Calu3 (cell line): ENCODE measurements around the gene TRIM47. TPM values are rescaled to one million over a fixed set of nuclear protein-coding genes. Genes with fewer than 3 reads are reported as not detected.
"Not testable (repeated sequence)": the region's sequence is repeated elsewhere in the genome, so short reads cannot be mapped to it uniquely, and the experiment has no call there.

Experiments
- BruUV-seq: library from RNA; stranded (reverse); fragments of 400-500 nt; replicated peaks from 2 replicates; lab custom pipeline; 2021; lab: Mats Ljungman, UMichigan
- CTCF ChIA-PET: fragments of 300-600 bp; sonication (Branson Sonifier 250); formaldehyde crosslinking; loops from one replicate; lab custom pipeline; 2022; ENCODE audit warnings: antibody characterized with exemption; lab: Charles Lee
- DNase-seq: peaks from one replicate; pipeline ENCODE4 v3.0.0; 2022
- H3K27ac Mint-ChIP-seq: one replicate; pipeline ENCODE4 v1.8.0; 2022; ENCODE audit warnings: mixed read lengths; ENCODE audit not compliant: unreplicated experiment
- H3K27me3 Mint-ChIP-seq: one replicate; pipeline ENCODE4 v1.8.0; 2022; ENCODE audit warnings: mixed read lengths; ENCODE audit not compliant: unreplicated experiment
- H3K36me3 Mint-ChIP-seq: one replicate; pipeline ENCODE4 v1.8.0; 2022; ENCODE audit warnings: mild to moderate bottlenecking, moderate library complexity, mixed read lengths; ENCODE audit not compliant: insufficient read depth, unreplicated experiment
- H3K4me1 Mint-ChIP-seq: one replicate; pipeline ENCODE4 v1.8.0; 2022; ENCODE audit warnings: mild to moderate bottlenecking, low read depth, mixed read lengths; ENCODE audit not compliant: unreplicated experiment
- H3K4me3 Mint-ChIP-seq: one replicate; pipeline ENCODE4 v1.8.0; 2022; ENCODE audit warnings: mild to moderate bottlenecking, low read depth, moderate library complexity, mixed read lengths; ENCODE audit not compliant: unreplicated experiment
- H3K9me3 Mint-ChIP-seq: one replicate; pipeline ENCODE4 v1.8.0; 2022; ENCODE audit warnings: low read depth, mixed read lengths; ENCODE audit not compliant: unreplicated experiment
- CTCF ChIP-seq: fragments of 200-600 bp; IDR thresholded peaks from one replicate; pipeline ENCODE4 v1.8.0; 2022; ENCODE audit warnings: antibody characterized with exemption; ENCODE audit not compliant: unreplicated experiment
- intact Hi-C: fragments of 100-400 bp; cut with micrococcal nuclease; formaldehyde crosslinking; loops from one replicate; pipeline ENCODE4 v1.10.0; 2022; ENCODE audit not compliant: unreplicated experiment
- total RNA-seq: library from RNA; stranded (reverse); gene quantifications from 2 replicates; pipeline ENCODE4 v1.2.3, GENCODE V29; 2022

Gene TRIM47
- total RNA-seq, 1 experiment from 2014 or later: 54.1 TPM

DNA sequence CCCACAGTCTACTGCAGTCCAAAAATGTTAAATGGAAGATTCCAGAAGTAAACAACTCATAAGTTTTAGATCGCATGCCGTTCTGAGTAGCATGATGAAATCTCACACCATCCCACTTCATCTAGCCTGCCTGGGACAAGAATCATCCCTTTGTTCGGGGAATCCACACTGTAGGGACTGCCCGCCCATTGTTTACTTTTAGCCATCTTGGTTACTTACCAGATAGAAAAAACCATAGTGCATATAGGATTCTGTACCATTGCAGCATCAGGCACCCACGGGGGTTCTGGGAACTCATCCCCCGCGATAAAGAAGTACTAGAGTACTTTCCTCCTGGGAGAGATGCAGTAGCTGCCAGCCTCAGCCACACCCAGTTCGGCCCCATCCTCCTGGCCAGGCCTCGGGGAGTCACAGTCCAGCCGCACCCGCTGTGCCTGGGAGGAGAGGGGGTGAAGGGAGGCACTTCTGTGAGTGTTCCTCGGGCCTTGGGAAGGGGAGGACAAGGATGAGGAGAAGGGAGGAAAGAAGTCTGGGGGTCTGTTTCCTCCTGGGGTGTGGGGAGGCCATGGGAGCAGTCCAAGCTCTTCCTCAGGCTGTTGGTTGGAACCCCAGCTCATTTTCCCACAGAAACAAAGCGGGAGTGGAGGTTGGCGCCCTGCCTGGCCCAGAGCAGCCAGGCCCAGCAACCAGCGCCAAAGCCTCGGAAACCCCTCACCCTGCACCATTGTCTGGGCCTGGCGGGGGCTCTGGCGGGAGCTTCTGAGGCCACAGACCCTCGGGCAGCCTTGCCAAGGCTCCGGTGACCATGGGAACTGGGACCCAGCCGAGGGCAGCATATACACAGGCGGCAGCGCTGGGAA is 8.9 kb downstream of the TRIM47 start:
- CTCF ChIA-PET: interaction anchor here (0.6 kb wide), 1 partner anchor 399 kb away, joined by 4 read pairs; no protein-coding TSS in a partner anchor
- Mint-ChIP-seq H3K27me3 (no peaks in the 10 kb centered on the region), H3K27ac (peak overlapping the region; percentile 74), H3K9me3 (no peaks in the 10 kb centered on the region), H3K4me3 (no peak overlapping the region), H3K36me3 (peaks cover 26% of the 10 kb centered on the region), H3K4me1 (peaks cover 17% of the 10 kb centered on the region)
- peak; percentile 36 for DNase-seq
- intact Hi-C loops: no loop called here
- no peak for TF ChIP-seq CTCF
- BruUV-seq: no TSS peak

DNA sequence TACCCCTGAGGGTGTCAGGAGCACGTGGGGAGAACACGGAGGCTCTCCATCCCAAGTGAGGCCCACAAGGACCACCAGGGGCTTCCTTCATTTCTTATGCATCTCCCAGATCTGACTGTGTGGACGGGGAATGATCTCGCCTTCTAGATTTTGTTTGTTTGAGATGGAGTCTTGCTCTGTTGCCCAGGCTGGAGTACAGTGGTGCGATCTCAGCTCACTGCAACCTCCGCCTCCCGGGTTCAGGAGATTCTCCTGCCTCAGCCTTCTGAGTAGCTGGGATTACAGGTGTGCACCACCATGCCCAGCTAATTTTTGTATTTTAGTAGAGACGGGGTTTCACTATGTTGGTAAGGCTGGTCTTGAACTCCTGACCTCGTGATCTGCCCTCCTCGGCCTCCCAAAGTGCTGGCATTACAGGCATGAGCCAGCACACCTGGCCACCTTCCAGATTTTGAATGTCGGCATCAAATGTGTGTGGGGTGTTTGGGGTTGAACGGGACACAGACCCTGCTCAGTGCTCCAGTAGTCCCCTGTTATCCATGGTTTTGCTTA is 9.6 kb downstream of the TRIM47 start:
- intact Hi-C loops, H3K4me3 Mint-ChIP-seq, H3K27me3 Mint-ChIP-seq, BruUV-seq, H3K9me3 Mint-ChIP-seq, CTCF ChIA-PET, DNase-seq: not testable (repeated sequence)
- Mint-ChIP-seq H3K27ac (peak overlapping the region; percentile 74), H3K36me3 (peaks cover 19% of the 10 kb centered on the region), H3K4me1 (peaks cover 17% of the 10 kb centered on the region)

- BruUV-seq, intact Hi-C loops, H3K4me3 Mint-ChIP-seq, DNase-seq, H3K9me3 Mint-ChIP-seq, H3K27ac Mint-ChIP-seq, H3K36me3 Mint-ChIP-seq, H3K27me3 Mint-ChIP-seq, CTCF ChIA-PET: not testable (repeated sequence)
- H3K4me1 Mint-ChIP-seq: peaks cover 14% of the 10 kb centered on the region
These were observed 12.8 kb downstream of the TRIM47 start for GRCh38 chr17:75865404-75866188.

- H3K36me3 Mint-ChIP-seq, BruUV-seq, H3K4me3 Mint-ChIP-seq, H3K9me3 Mint-ChIP-seq, intact Hi-C loops, H3K27ac Mint-ChIP-seq, H3K27me3 Mint-ChIP-seq, CTCF ChIA-PET, DNase-seq: not testable (repeated sequence)
- H3K4me1 Mint-ChIP-seq: peaks cover 12% of the 10 kb centered on the region
These were observed 13.5 kb downstream of the TRIM47 start for GRCh38 chr17:75864887-75865286.

GRCh38 chr17:75864448-75864871 is 13.9 kb downstream of the TRIM47 start:
- H3K27ac Mint-ChIP-seq: no peak overlapping the region
- no peak overlapping the region for H3K4me3 Mint-ChIP-seq
- CTCF ChIA-PET: no interaction called here

More at GRCh38 chr17:75864448-75864871, 13.9 kb downstream of the TRIM47 start:
- BruUV-seq: no TSS peak
- no peaks in the 10 kb centered on the region for H3K9me3 Mint-ChIP-seq
- no peaks in the 10 kb centered on the region for H3K27me3 Mint-ChIP-seq
- intact Hi-C loops: no loop called here
- peaks cover 8% of the 10 kb centered on the region for H3K4me1 Mint-ChIP-seq
- peaks cover 4% of the 10 kb centered on the region for H3K36me3 Mint-ChIP-seq
- no peak for TF ChIP-seq CTCF
- no peak for DNase-seq
